SH-SY5Y (cell line): ENCODE results near the gene HAP1.

ENCODE experiments used
- GATA2 ChIP-seq: IDR thresholded peaks from 2 replicates; pipeline ENCODE4 v1.6.1; 2011; ENCODE audit warnings: mild to moderate bottlenecking, low read depth, low read length
- GATA3 ChIP-seq: IDR thresholded peaks from 2 replicates; pipeline ENCODE4 v1.6.1; 2011; ENCODE audit warnings: low read depth, mild to moderate bottlenecking, low read length, moderate library complexity

GRCh38 chr17:41734949-41735313 lies 488 bp upstream of the HAP1 start:
- TF ChIP-seq GATA2: no peak
- TF ChIP-seq GATA3: no peak
